KOPT-K1 (cell line): ENCODE results near the gene ZHX3.

ENCODE experiments used
- H3K27ac ChIP-seq: fragments of 200-600 bp; sonication (generic); 2 replicates; pipeline ENCODE4 v1.5.1; 2016; ENCODE audit warnings: antibody characterized with exemption, mild to moderate bottlenecking, low read depth, low read length; ENCODE audit not compliant: poor library complexity, severe bottlenecking
- H3K36me3 ChIP-seq: fragments of 200-600 bp; sonication (generic); 2 replicates; pipeline ENCODE4 v1.5.1; 2017; ENCODE audit warnings: antibody characterized with exemption, mild to moderate bottlenecking, low read length, moderate library complexity; ENCODE audit not compliant: insufficient read depth
- H3K9me3 ChIP-seq: fragments of 200-600 bp; sonication (generic); 2 replicates; pipeline ENCODE4 v1.5.1; 2017; ENCODE audit warnings: antibody characterized with exemption, low read length, mild to moderate bottlenecking; ENCODE audit not compliant: insufficient read depth, poor library complexity, severe bottlenecking

Gene ZHX3

DNA sequence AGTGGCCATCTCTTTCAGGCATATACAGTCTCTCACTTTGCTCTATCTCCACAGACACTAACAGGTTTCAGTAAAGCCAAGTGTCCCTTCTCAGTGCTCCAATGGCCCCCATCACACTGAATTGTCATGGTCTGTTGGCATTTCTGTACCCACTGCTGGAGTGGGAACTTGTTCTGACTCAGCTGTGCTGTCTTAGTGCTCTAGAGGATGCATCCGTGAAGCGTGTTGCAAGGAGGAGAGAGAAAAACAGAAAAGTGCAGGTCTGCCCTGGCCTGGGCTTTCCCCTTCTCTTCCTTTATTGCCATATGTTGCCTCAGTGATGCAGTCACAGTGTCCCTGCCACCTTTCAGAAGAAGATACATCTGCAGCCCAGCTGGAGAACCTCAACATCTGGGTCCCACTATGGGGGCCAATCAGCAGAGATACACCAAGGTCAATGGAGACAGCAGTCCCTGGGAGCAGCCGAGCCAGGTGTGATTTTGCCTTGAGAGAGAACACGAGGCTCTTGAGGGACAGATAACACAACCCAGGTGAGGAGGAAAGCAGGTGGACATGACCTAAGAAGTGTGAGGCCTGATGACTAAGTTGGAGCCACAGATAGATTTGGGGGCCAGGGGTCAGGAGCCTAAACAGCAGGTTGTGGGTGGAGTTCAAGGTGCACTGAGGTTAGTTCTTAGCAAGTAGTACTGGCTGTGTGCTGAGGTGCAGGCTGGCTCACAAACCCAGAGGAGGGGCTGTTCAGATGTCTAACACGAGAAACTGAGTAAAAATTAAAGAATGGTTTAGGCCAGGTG is 185.7 kb downstream of the ZHX3 start:
- H3K9me3 ChIP-seq: no peaks in the 10 kb centered on the region
- no peak overlapping the region for H3K27ac ChIP-seq

More for the DNA sequence above, 185.7 kb downstream of the ZHX3 start:
- H3K36me3 ChIP-seq: peaks cover 10% of the 10 kb centered on the region
